WI38 (cell line): ENCODE results near the gene C5orf46.

ENCODE experiments used
- H3K4me3 ChIP-seq: 2 replicates; pipeline ENCODE4 v1.5.1; 2011; ENCODE audit warnings: low read depth, mild to moderate bottlenecking, control low read depth, low read length
- CTCF ChIP-seq: IDR thresholded peaks from 2 replicates; pipeline ENCODE4 v1.5.1; 2012; ENCODE audit warnings: low read depth, mild to moderate bottlenecking, control low read depth, low read length

The C5orf46 gene

GRCh38 chr5:147912011-147912410 lies 5.7 kb upstream of the C5orf46 start:
- no peak for TF ChIP-seq CTCF
- no peak overlapping the region for H3K4me3 ChIP-seq

- no peak for TF ChIP-seq CTCF
- H3K4me3 ChIP-seq, result no peak overlapping the region
Observed at GRCh38 chr5:147911427-147911826, 5.1 kb upstream of the C5orf46 start.

GRCh38 chr5:147904110-147904509 lies 2.2 kb downstream of the C5orf46 start:
- no peak for TF ChIP-seq CTCF
- no peak overlapping the region for H3K4me3 ChIP-seq

GRCh38 chr5:147902609-147903115 lies 3.7 kb downstream of the C5orf46 start:
- TF ChIP-seq CTCF, result no peak
- no peak overlapping the region for H3K4me3 ChIP-seq

GRCh38 chr5:147901599-147902039 lies 4.7 kb downstream of the C5orf46 start:
- no peak for TF ChIP-seq CTCF
- H3K4me3 ChIP-seq, result no peak overlapping the region

- H3K4me3 ChIP-seq, result no peak overlapping the region
- TF ChIP-seq CTCF, result no peak
Observed at GRCh38 chr5:147898875-147899401, 7.4 kb downstream of the C5orf46 start.

- no peak for TF ChIP-seq CTCF
- H3K4me3 ChIP-seq, result no peak overlapping the region
Observed at GRCh38 chr5:147895864-147896263, 10.5 kb downstream of the C5orf46 start.
